ENCODE data around the gene TSPAN11.

DNA sequence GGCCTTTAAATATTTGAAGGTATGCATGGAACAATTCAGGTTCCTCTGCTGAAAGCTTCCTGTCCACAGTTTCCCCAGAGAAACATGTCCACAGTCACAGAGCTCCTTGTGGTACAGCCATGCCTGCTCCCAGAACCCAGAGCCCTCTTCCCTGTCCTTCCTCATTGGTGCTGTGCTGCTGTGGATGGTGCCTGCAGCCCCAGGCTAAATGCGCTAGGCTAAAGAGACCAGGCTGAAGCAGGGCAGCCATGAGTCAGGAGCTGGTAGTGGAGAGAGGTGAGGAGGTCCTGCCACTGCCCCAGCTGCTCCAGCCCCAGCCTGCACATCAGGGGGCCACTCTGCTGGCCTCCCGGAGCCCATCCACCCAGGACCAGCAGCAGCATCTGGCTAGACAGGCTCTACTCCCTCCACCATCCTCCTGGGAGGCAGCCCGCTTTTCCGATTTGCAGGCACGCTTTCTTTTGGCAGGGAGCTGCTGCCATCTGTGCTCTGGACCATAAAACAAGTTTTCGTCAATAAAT is 81.8 kb downstream of the TSPAN11 start:
- TF ChIP-seq EGR1 (IDR thresholded peaks at IDR 0.05; ENCODE audit: low read depth in 2 of 2) (no peak), JUND (IDR thresholded peaks at IDR 0.05) (no peak), SP1 (IDR thresholded peaks at IDR 0.05) (no peak), TAF1 (conservative IDR thresholded peaks at IDR 0.05) (no peak), FOXA1 (IDR thresholded peaks at IDR 0.05) (no peak), YY1 (IDR thresholded peaks at IDR 0.05) (no peak), NR2F2 (IDR thresholded peaks at IDR 0.05) (no peak), GABPA (IDR thresholded peaks at IDR 0.05 in 1 of 2, conservative IDR thresholded peaks at IDR 0.05 in 1 of 2) (no peak), RXRA (IDR thresholded peaks at IDR 0.05) (no peak)
- TF ChIP-seq, protein P1, sequence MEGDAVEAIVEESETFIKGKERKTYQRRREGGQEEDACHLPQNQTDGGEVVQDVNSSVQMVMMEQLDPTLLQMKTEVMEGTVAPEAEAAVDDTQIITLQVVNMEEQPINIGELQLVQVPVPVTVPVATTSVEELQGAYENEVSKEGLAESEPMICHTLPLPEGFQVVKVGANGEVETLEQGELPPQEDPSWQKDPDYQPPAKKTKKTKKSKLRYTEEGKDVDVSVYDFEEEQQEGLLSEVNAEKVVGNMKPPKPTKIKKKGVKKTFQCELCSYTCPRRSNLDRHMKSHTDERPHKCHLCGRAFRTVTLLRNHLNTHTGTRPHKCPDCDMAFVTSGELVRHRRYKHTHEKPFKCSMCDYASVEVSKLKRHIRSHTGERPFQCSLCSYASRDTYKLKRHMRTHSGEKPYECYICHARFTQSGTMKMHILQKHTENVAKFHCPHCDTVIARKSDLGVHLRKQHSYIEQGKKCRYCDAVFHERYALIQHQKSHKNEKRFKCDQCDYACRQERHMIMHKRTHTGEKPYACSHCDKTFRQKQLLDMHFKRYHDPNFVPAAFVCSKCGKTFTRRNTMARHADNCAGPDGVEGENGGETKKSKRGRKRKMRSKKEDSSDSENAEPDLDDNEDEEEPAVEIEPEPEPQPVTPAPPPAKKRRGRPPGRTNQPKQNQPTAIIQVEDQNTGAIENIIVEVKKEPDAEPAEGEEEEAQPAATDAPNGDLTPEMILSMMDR (IDR thresholded peaks at IDR 0.05; ENCODE audit: low read depth, low read length, missing input control) = no peak
- TF ChIP-seq, protein P2, sequence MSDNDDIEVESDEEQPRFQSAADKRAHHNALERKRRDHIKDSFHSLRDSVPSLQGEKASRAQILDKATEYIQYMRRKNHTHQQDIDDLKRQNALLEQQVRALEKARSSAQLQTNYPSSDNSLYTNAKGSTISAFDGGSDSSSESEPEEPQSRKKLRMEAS (IDR thresholded peaks at IDR 0.05) = no peak
- TF ChIP-seq, protein P3, sequence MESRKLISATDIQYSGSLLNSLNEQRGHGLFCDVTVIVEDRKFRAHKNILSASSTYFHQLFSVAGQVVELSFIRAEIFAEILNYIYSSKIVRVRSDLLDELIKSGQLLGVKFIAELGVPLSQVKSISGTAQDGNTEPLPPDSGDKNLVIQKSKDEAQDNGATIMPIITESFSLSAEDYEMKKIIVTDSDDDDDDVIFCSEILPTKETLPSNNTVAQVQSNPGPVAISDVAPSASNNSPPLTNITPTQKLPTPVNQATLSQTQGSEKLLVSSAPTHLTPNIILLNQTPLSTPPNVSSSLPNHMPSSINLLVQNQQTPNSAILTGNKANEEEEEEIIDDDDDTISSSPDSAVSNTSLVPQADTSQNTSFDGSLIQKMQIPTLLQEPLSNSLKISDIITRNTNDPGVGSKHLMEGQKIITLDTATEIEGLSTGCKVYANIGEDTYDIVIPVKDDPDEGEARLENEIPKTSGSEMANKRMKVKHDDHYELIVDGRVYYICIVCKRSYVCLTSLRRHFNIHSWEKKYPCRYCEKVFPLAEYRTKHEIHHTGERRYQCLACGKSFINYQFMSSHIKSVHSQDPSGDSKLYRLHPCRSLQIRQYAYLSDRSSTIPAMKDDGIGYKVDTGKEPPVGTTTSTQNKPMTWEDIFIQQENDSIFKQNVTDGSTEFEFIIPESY (IDR thresholded peaks at IDR 0.05) = no peak
- TF ChIP-seq, protein P4, sequence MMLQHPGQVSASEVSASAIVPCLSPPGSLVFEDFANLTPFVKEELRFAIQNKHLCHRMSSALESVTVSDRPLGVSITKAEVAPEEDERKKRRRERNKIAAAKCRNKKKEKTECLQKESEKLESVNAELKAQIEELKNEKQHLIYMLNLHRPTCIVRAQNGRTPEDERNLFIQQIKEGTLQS (IDR thresholded peaks at IDR 0.05) = no peak
- TF ChIP-seq, protein P5, sequence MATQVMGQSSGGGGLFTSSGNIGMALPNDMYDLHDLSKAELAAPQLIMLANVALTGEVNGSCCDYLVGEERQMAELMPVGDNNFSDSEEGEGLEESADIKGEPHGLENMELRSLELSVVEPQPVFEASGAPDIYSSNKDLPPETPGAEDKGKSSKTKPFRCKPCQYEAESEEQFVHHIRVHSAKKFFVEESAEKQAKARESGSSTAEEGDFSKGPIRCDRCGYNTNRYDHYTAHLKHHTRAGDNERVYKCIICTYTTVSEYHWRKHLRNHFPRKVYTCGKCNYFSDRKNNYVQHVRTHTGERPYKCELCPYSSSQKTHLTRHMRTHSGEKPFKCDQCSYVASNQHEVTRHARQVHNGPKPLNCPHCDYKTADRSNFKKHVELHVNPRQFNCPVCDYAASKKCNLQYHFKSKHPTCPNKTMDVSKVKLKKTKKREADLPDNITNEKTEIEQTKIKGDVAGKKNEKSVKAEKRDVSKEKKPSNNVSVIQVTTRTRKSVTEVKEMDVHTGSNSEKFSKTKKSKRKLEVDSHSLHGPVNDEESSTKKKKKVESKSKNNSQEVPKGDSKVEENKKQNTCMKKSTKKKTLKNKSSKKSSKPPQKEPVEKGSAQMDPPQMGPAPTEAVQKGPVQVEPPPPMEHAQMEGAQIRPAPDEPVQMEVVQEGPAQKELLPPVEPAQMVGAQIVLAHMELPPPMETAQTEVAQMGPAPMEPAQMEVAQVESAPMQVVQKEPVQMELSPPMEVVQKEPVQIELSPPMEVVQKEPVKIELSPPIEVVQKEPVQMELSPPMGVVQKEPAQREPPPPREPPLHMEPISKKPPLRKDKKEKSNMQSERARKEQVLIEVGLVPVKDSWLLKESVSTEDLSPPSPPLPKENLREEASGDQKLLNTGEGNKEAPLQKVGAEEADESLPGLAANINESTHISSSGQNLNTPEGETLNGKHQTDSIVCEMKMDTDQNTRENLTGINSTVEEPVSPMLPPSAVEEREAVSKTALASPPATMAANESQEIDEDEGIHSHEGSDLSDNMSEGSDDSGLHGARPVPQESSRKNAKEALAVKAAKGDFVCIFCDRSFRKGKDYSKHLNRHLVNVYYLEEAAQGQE (IDR thresholded peaks at IDR 0.05) = no peak
